Liver (tissue), 3 donors: ENCODE measurements around the gene SELENOV.

Experiments
- GABPA ChIP-seq, 2 donors: IDR thresholded peaks in 1 of 2; conservative IDR thresholded peaks in 1 of 2; 2 replicates each; pipeline ENCODE4 v1.6.1; 2016; ENCODE audit warnings: antibody characterized with exemption in 2 of 2, mild to moderate bottlenecking in 1 of 2, moderate library complexity in 1 of 2
- REST ChIP-seq: IDR thresholded peaks from 2 replicates; pipeline ENCODE4 v1.6.1; 2016; ENCODE audit warnings: antibody characterized with exemption, mild to moderate bottlenecking
- TF ChIP-seq, protein P1 (sequence below): fragments of 150-350 bp; IDR thresholded peaks from 2 replicates; pipeline ENCODE4 v1.5.1; 2017; ENCODE audit warnings: improper control_type of control experiment, low read depth, low read length; ENCODE audit not compliant: missing input control
- donor health status: healthy.
- donor health status: healthy.

DNA sequence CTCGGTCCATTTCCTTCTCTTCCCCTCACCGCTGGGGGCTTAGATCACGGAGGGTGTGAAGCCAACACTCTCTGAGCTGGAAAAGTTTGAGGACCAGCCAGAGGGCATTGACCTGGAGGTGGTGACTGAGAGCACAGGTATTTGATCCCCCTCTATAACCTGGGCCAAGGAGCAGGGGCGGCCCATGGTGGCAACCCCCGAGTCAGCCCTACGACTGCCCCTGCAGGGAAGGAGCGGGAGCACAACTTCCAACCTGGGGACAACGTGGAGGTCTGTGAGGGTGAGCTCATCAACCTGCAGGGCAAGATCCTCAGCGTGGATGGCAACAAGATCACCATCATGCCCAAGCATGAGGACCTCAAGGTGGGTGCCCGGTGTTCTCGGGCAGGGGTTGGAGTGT, 45.9 kb upstream of the SELENOV start:
- TF ChIP-seq, protein P1, sequence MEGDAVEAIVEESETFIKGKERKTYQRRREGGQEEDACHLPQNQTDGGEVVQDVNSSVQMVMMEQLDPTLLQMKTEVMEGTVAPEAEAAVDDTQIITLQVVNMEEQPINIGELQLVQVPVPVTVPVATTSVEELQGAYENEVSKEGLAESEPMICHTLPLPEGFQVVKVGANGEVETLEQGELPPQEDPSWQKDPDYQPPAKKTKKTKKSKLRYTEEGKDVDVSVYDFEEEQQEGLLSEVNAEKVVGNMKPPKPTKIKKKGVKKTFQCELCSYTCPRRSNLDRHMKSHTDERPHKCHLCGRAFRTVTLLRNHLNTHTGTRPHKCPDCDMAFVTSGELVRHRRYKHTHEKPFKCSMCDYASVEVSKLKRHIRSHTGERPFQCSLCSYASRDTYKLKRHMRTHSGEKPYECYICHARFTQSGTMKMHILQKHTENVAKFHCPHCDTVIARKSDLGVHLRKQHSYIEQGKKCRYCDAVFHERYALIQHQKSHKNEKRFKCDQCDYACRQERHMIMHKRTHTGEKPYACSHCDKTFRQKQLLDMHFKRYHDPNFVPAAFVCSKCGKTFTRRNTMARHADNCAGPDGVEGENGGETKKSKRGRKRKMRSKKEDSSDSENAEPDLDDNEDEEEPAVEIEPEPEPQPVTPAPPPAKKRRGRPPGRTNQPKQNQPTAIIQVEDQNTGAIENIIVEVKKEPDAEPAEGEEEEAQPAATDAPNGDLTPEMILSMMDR = no peak
- TF ChIP-seq REST = no peak
- TF ChIP-seq GABPA (IDR thresholded peaks at IDR 0.05 in 1 of 2, conservative IDR thresholded peaks at IDR 0.05 in 1 of 2) = no peak
